DLD1 (cell line): ENCODE results near the gene VWA5B2.

ENCODE experiments used
- in situ Hi-C: cut with HindIII; loops from 2 replicates; pipeline ENCODE4 v1.10.0; 2017; ENCODE audit warnings: low sequenced_read_pairs

VWA5B2 gene

DNA sequence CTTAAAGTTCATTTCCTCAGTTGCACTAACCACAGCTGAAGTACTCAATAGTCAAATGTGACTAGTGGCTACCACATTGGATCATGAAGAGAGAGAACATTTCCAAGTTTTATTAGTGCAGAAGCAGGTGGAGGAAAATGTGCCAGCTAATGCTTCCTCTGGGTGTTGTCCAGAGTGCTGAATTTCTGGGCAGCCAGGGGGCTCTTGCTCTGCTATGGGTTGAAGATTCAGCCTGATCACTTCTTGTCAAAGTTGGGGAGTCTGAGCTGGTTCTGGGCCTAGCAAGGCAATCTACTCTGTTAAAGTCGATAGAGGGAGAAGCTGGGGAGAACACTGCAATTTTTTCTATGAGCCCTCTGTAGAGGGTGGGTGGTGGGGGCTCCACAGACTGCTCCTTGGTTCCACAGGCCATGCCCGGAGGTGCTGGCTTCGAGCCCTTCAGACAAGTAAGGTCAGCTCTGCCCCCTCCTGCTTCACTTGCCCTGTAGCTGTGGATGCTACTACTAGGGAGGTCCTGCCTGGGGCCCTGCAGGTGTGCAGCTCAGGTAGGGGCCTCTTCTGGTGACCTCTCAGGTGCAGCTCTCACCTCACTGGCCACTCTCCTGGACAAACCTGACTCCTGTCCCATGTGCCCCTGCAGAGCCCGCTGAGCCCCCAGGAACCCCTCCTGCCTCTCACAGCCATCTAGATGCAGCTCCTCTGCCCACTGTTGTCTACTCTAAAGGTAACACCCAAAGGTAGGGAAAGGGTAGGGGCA lies 11.2 kb downstream of the VWA5B2 start:
- in situ Hi-C loops = loop anchor here (25.0 kb wide), 1 partner anchor 353 kb away; the partner anchor contains the start of gene PARL

DNA sequence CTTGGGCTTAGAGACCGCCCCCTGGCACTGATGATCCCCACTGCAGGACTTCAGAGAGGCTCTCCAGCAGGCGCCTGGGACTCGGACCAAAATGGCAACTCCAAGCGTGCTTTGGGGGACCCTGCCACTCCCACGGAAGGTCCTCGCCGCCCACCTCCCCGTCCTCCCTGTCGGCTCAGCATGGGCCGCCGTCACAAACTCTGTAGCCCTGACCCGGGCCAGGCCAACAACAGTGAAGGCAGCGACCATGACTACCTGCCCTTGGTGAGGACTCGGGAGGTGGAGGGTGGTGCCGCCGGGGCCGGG lies 11.7 kb downstream of the VWA5B2 start:
- in situ Hi-C loops = loop anchor here (25.0 kb wide), 1 partner anchor 354 kb away; the partner anchor contains the start of gene PARL

DNA sequence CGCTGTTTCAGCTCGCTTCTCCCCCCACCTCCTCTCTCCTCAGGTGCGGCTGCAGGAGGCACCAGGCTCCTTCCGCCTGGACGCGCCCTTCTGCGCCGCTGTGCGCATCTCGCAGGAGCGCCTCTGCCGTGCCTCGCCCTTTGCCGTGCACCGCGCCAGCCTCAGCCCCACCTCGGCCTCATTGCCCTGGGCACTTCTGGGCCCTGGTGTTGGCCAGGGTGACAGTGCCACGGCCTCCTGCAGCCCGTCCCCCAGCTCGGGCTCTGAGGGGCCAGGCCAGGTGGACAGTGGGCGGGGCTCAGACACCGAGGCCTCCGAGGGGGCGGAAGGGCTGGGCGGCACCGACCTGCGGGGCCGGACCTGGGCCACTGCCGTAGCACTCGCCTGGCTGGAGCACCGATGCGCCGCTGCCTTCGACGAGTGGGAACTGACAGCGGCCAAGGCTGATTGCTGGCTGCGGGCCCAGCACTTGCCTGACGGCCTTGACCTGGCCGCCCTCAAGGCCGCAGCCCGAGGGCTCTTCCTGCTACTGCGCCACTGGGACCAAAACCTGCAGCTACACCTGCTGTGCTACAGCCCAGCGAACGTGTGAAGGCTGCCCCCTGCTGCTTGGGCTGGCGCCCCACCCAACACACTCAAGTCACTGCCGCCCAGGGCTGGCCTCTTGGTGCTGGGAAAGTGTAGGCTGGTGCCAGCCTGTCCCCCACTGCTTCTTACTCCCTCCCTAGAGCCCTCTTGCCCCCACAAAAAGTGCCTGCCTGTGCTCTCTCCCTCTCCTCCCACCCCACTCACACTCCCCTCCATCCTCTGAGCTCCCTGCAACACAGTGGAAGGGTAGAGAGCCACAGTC lies 12.3 kb downstream of the VWA5B2 start:
- in situ Hi-C loops = loop anchor here (25.0 kb wide), 1 partner anchor 354 kb away; the partner anchor contains the start of gene PARL

DNA sequence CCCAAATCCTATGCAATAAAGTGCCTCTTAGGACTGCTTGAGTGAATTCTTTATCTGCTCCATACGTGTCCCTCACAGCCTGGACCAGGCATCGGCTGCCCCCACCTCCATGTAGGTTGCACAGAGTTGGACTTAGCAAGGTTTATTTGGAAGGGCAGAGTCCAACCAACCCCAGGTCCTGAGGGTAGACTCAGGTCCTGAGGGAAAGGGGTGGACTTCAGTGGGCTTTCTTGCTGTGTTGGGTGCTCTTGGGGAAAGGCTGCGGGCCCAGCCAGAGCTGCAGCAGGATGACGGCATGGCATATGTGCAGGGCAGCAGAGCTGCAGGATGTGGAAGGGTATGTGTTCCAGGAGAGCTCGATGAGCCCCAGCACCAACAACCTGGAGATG lies 12.9 kb downstream of the VWA5B2 start:
- in situ Hi-C loops = loop anchor here (25.0 kb wide), 1 partner anchor 355 kb away; the partner anchor contains the start of gene PARL

DNA sequence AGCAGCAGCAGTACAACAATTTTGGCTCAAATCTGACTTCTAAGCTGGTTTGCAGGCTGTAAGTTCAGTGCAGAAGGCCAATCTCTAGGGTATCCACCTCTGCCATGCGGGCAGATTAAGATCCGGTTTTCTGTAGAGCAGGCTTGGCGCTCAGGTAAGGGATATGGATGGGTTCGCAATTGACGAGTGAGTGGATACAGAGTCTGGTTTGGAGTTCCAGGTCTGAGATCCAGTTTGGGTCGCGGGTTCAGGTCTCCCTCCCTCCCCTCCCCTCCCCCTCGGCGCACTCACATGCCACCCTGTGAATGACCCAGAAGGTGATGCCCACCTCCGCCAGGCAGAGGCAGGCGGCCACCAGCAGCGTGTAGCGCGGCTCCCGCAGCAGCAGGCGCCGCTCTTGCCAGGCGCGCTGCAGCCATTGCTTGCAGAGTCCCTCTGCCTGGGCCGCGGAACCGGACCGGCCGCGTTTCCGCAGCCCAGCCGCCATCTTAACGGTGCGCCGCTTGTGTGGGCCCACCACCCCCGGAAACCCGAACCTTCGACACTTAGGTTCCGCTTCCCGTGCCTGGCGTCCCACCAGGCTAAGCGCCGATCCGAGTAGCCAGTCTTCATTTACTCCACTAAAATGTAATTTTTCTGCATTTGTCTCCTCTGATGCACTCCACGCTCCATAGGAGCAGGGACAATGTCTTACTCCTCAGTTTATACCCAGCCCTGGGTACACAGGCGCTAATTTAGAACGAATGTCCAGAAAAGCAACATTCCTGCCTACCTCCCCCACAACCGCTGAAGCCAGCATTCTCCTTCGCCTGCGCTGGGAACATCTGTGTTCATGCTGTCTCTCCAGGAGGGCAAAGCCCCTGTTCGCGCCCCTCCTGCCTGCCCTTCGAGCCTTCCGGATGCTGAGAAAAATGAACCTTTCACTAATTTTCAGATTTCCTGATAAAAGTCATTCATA lies 19.3 kb downstream of the VWA5B2 start, which contains the start of gene ALG3:
TSS of gene ALG3 (minus strand) at position 509 of the 958 bp plus-strand sequence. CDS start at position 487, 22 bp downstream.
- in situ Hi-C loops = loop anchor here (25.0 kb wide), 1 partner anchor 361 kb away; the partner anchor contains the start of gene PARL

DNA sequence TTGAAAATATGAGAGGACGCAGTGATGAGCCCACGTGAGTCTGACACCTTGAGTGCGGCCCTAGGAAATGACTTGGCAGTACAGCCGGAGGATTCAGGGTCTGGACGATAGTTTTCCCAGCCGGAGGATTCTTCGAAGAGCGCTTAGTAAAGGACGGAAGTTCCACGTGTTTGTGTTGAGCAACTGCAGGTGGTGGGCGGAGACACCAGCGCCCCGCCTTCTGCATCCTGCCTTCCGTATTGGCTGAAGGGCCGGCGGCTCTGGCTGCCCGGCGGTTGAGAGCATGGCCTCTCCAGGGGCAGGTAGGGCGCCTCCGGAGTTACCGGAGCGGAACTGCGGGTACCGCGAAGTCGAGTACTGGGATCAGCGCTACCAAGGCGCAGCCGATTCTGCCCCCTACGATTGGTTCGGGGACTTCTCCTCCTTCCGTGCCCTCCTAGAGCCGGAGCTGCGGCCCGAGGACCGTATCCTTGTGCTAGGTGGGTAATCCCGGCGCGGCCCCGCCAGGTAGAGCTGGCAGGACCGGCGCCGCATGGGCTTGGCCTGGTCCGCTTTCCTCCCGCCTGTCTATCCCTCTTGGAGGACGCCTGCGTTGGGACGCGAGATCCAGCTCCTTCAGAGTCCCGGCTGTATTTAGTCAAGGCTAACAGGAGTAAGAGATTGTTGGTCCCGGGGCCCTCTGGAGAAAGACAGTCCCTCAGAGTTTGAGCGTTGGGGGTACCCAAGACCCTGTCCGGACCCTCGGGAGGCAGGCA lies 20.2 kb downstream of the VWA5B2 start, which contains the start of gene EEF1AKMT4:
TSS of gene EEF1AKMT4 (plus strand) at position 261 of the 755 bp plus-strand sequence. CDS start at position 284, 23 bp downstream.
- in situ Hi-C loops = loop anchor here (25.0 kb wide), 1 partner anchor 362 kb away; the partner anchor contains the start of gene PARL

DNA sequence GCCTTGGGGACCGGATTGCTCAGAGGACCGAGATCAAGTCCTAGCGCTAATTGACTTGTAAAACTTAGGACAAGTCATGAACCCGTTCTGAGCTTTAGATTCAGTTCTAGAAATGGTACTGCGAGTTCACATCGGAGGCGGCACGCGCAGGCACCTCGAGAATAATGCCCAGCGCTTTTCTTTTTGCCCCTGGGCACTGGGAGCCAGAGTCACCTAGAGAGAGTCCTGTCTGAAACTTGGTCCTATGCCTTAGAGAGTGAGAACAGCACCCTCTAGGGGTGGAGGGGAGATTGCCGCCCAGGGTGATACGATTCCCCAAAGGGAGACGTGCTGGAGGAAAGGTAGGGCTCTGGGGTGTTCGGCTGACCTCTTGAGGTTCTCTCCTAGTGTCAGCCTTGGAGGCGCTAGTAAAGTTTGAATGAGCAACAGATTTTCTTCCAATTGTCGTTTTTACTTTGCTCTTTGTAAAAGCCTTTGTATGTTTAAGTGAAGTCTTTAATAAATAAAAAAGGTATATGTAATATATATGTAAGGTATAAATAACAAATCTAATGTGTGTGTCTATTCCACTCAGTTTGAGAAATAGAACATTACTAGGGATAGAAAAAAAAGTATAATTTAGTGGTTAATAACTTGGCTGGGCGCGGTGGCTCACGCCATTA lies 20.9 kb downstream of the VWA5B2 start:
- in situ Hi-C loops = no loop called here

DNA sequence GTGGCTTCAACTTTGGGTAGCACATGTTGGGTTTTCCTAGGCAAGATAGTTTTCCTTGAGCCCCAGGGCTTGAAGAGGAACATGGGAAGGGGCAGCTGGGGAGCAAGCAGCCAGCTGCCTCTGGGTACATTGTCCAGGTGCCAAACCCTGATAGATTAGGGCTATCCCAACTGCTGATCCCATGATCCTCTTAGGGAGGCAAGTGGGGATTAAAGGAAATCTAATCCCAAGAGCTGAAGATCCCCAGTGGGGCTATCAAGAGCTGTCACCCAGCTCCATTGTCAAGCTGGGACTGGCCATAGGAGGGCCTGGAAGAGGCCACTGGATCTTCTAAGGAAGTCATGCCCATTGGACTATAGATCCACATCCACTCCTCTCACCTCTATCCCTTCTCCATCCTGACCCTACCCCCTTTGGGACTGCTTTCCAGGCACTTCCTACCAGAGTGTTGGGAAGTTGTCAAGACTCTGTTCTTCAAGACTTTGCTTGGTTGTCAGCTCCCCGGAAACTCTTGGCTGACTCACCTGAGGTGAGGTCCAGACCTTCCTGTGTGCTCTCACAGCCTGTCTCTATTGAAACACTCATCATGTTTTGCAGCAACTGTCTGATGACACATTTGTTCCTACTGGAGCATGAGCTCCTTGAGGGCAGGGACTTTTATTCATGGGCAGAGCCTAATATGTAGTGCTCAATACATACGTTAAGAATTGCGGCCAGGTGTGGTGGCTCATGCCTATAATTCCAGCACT lies 26.1 kb downstream of the VWA5B2 start:
- in situ Hi-C loops = no loop called here

DNA sequence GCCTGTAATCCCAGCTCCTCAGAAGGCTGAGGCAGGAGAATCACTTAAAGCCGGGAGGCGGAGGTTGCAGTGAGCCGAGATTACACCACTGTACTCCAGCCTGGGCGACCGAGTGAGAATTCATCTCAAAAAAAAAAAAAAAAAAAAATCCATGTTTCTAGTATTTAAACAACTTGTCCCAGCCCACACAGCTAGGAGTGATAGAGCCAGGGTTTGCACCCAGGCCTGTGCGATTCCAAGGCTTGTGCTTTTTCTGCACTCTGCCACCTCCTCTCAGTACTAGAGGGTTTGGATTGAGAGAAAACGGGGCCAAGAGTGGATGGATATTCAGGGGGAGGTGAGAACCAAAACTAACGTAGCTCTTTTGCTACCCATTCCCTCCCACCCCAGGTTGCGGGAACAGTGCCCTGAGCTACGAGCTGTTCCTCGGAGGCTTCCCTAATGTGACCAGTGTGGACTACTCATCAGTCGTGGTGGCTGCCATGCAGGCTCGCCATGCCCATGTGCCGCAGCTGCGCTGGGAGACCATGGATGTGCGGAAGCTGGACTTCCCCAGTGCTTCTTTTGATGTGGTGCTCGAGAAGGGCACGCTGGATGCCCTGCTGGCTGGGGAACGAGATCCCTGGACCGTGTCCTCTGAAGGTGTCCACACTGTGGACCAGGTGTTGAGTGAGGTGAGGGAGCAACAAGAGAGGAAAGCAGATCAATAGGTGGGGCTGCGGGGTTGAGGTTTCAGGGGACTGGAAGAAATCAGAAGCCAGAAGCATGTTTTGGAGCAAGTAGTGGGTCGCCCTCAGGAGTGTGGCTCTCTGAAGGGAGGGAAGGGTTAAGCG lies 27.9 kb downstream of the VWA5B2 start:
- in situ Hi-C loops = no loop called here

DNA sequence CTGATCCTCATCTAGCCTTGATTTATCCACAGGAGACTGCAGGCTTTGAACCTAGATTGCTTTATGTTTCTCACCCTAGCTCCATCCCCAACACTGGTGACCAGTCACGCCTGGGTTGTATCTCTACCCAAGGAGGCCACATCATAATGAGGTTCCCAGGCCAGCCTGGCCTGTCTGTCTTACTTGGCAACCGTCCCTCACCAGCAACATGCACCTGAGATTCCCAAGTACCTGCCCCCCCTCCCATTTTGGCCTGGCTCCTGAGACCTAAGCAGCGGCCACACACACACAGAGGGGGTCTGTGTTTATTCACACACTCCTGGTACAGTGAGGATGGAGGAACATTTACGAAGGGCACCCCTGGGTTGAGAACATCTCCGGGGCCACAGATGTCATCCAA lies 29.5 kb downstream of the VWA5B2 start:
- in situ Hi-C loops = no loop called here

DNA sequence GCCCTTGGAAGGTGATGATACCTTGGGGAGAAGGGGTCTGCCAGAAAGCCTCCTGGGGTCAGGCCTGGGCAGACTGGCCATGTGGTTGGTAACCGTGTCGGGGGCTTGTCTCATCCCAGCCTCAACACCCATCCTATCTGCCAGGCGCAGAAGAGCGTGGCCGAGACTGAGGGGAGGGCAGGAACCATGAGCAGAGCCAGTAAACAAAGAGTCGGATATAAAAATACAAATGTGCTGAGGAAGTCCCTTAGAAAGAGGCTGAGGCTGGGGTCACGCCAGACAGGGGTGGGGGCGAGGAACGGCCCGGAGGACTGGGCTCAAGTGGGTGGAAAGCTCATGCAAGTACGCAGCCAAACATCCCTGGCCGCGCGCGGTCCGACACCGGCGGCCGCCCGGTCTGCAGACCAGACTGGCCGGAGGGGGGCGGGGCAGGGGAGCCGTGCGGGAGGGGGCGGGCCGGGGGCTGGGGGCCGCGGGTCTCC lies 30.1 kb downstream of the VWA5B2 start:
- in situ Hi-C loops = no loop called here

DNA sequence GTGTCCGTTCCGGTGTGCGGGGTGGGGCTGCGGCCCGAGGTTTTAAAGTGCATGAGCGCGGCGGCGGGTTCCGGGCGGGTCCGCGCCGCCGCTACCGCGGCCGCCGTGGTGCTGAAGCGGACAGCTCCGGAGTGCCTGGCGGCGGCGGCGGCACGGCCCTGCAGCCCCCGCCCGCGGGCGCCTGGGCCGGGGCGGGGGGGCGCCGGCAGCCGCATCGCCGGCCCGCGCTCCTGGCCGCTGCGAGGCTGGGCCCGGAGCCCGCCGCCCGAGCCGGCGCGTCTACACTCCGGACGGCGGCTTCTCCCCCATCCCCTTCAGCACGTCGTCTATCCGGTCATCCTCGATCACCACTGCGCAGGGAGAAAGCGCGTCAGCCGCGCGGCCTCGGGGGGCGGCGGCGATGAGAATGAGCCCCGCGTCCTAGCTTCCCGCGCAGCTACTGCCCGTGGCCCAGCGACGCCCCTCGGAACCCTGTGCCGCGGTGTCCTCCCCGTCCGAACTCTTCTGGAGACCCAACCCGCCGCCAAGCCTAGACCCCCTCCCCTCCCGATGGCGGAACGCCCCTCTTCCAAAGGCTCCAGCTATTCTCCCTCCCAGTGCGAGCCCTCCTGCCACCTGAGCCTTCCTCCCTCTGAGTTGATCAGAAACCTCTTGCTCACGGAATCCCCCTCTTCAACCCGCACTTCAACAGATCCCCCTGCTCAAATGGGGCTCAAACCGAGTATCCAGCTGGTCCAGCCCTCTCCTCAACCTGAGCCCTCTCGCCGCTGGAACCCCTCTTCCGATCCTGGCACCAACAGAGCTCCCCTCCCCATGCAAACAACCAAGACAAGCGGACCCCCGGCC lies 30.7 kb downstream of the VWA5B2 start:
- in situ Hi-C loops = no loop called here

DNA sequence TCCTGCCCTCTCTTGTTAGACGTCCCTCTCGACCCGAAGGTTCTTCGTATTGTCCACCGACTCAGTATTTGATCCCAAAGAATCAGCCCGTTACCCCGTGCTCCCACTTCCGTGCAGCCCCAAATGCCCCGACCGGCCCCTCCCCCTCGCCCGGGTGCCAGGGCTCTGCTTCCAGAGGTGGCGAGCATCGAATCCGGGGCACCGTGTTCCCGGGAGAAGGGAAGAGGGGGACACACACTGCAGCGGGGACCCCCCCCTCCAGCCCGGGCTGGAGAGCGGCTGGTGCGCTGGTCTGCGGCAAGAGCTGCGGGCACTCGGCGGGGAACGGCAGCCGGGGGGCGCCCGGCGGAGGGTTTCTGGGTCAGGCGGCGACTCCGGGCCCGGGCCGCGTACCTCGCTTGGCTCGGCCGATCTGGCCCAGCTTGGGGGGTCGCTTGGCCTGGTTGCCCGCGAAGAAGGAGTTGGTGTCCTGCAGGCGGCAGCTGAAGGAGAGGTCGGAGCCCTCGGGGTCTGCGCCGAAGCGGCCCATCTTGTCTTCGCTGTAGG lies 31.4 kb downstream of the VWA5B2 start:
- in situ Hi-C loops = no loop called here

DNA sequence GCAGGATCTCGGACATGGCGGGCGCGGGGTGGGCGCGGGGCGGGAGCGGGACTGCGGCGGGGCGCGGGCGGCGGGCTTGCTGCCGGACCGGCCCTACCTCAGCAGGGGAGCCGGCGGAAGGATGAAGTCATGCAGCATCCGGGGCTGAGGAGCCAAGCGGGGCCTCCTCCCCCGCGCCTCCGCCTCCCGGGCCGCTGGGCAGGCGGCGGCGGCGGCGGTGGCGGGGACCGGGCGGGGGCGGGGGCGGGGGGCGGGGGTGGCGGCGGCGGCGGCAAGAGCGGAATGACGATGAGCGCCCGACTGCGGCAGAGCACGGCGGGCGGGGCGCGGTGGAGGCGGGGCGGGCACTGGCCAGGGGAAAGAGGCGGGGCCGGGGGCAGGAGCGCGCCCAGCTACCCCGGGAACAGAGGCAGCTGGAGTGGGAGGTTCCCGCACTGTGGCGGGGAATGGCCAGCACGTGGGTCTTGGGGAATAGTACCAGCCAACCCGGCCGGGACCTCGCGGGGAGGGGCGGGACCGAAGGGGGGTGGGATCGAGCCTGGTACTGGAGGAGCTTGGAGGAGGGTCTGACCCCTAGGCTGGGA lies 32.0 kb downstream of the VWA5B2 start, which contains the start of gene CAMK2N2:
TSS of gene CAMK2N2 (minus strand) at position 284 of the 584 bp plus-strand sequence. CDS start at position 16, 268 bp downstream.
- in situ Hi-C loops = no loop called here

DNA sequence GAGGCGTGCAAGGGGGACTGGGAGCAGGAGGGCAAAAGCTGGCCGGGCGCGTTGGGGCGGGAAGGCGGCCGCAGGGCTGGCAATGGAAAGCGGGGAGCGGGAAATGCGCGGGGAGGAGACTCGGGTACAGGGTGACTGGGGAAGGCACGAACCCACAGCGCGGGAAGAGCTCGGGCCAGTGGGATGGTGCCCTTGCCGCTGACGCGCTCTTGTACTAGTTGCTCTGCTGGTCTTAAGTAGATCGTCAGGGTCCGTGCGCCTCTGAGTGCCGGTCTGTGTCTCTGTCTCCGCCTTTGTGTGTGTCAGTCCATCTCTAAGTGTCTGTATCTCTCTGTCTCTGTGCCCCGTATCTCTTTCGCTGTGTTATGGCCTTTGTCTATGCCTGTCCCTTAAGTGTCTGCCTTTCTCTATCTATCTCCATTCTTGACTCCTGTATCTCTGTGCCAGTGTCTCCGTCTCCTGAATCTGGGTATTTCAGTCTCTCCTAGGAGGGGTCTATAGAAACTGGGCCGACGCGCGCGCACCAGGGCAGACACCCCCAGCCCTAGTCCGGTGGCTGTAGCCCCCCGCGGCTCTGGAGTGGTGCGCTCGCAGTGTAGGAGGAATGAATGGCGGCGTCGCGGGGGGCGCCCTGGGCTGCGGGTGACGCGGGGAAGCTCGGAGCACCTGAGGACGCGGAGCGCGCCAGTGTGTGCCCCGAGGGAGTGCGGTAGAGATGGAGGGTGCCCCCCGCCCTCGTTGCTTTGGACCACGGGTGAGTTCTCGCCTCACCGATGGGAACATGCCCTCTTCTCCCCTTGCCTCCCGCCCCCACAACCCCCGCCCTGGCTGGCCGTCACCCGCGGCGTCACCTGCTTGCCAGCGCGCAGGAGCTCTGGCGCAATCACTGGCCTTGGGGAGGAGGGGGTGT lies 32.7 kb downstream of the VWA5B2 start:
- in situ Hi-C loops = no loop called here
